NCI-H146 treated with DMSO at 0.1 percent for 48 hours (cell line): ENCODE results near the gene ZBED6.
"Not testable (repeated sequence)": the region's sequence is repeated elsewhere in the genome, so short reads cannot be mapped to it uniquely, and the experiment has no call there.

ENCODE experiments used
- DNase-seq: peaks from one replicate; lab custom pipeline; 2025; ENCODE audit not compliant: unreplicated experiment; lab: John Stamatoyannopoulos, UW

ZBED6 gene

DNA sequence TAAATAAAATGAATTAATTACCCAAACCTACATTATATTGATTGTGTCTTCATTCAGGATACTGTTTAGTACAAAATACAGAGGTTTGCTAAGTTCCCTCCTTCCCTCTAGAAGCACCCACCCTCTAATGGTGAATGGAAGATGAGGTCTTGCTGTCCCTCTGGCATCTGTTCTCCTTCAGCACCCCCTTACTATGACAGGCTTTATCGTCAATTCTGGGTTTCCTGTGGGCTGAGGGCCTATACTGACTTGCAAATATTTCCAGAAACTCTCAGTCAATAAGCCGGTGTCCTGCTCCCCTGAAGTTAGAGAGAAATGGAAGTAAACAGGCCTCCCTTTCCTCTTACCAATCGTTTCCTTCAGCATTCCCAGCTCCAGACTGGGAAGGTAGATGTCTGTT, 17.3 kb upstream of the ZBED6 start:
- DNase-seq: no peak

DNA sequence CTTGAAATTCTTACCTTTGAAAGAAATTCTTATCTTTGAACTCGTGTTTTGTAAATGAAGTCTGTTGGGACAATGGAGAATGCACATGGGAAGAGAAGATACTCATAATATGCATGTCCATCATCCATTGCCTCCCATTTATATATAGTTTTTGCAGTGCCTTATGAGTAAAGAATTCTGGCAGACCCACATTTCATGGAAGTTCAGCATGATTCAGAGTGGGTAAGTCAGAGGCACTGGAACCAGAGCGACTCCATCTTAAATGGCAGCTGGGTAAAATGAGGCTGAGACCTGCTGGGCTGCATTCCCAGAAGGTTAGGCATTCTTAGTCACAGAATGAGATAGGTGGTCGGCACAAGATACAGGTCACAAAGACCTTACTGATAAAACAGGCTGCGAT, 16.6 kb upstream of the ZBED6 start:
- no peak for DNase-seq

DNA sequence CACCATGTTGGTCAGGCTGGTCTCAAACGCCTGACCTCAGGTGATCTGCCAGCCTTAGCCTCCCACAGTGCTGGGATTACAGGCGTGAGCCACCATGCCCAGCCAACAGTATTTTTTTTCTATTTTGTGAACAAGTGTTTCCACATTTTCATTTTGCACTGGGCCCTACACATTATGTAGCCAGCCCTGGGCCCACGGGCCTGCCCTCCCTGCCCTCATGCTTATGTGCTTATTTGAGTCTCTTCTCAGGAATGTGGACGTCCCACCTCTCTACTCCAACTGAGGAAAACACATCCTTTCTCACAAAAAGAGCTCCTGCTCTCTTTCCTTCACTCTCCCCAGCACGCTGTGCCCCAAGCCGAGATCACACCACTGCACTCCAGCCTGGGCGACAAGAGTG, 13.5 kb upstream of the ZBED6 start:
- DNase-seq: no peak

GRCh38 chr1:203789966-203790365, 5.5 kb upstream of the ZBED6 start:
- DNase-seq: no peak

DNA sequence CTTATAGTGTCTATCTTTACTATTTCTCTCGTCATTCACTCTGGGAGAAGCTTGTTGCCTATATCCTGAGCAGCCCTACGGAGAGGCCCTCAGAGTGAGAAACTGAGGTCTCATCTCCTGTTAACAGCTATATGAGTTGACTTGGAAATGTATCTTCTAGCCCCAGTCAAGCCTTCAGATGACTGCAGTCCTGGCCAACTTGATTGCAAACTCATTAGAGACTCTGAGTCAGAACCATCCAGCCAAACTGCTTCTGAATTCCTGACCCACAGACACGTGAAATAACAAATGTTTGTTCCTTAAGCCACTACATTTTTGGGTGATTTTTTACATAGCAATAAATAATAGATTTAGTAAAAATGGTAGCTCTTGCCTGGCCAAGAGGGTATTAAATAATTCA, 3.9 kb upstream of the ZBED6 start:
- no peak for DNase-seq

DNA sequence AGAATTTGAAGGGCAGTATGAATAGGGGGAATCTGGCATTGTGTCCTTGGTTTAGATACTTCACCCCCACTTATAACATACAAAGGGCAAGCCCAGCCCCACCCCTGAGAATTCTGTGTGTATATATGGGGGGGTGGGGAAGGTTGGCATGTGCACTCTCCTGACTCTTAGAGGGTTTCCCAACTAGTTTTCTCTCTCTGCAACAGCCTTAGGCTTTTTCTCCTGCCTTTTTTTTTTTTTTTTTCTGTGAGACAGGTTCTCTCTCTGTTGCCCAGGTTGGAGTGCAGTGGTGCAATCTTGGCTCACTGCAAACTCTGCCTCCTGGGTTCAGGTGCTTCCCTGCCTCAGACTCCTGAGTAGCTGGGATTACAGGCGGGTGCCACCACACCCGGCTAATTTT, 2.9 kb upstream of the ZBED6 start:
- DNase-seq: no peak

DNA sequence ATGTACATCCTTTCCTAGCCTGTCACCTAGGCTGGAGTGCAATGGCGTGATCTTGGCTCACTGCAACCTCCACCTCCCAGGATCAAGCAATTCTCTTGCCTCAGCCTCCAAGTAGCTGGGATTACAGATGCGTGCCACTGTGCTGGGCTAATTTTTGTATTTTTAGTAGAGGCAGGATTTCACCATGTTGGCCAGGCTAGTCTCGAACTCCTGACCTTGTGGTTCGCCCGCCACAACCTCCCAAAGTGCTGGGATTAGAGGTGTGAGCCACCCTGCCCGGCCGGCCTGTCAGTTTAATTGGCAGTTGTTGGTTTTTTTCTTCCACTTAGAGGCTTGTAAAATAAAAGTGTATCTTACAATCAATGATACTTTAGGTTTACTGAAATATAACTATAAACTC, 1.9 kb upstream of the ZBED6 start:
- DNase-seq: not testable (repeated sequence)

DNA sequence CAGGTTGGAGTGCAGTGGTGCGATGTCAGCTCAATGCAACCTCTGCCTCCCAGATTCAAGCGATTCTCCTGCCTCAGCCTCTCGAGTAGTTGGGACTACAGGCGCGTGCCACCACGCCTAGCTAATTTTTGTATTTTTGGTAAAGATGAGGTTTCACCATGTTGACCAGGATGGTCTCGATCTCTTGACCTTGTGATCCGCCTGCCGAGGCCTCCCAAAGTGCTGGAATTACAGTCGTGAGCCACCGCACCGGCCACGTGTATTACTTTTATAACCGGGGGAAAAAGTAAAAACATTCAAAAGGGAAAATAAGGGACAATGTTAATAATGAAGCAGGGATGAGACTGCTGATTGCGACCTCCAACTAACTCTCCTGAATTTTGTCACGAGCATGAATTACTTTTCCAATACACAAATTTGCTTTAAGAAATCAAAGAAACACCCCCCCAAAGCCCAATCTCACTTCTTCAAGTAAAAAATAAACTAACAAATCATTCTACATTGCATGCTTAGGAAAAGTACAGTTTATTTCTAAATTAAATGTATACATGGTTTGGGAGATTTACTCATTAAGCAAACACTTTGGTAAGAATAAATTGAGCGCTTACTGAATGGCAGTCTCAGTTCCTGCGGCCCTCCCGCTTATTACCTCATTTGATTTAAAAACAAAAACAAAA, 521 bp upstream of the ZBED6 start:
- DNase-seq: no peak

DNA sequence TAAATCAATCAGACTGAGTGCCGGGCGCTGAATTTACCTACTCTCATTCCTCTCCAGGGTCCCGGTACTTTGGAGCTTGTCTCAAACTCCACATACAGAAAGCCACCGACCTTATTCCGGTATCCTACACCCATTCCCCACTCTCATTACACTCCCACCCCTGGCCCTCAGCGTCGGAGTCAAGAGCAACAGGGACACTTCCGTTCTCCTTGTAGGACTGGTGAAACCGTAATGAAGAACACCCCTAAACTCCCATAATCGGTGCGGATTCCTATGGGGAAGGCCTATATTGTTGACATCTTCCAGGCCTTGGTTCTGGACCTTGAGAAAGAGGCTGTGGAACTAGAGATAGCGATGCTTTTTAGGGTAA, 798 bp downstream of the ZBED6 start:
- no peak for DNase-seq

DNA sequence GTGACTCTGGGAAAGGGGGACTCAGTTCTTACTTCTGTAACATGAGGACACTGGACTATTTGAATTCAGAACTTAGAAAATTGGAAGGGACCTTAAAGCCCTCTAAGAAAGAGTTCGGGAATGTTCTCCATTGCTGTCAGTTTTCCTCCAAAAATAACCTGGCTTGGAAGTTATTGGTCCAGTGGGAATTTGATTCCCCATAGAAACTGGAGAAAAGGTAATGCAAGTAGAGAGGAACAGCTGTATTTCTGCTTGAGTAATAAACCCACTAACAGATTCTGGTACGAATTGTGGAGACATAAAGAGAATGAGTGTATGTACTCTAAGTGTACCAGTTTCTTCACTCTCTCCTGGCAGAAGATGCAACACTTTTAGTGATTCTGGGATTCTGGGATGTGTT, 1.8 kb downstream of the ZBED6 start:
- DNase-seq: no peak

DNA sequence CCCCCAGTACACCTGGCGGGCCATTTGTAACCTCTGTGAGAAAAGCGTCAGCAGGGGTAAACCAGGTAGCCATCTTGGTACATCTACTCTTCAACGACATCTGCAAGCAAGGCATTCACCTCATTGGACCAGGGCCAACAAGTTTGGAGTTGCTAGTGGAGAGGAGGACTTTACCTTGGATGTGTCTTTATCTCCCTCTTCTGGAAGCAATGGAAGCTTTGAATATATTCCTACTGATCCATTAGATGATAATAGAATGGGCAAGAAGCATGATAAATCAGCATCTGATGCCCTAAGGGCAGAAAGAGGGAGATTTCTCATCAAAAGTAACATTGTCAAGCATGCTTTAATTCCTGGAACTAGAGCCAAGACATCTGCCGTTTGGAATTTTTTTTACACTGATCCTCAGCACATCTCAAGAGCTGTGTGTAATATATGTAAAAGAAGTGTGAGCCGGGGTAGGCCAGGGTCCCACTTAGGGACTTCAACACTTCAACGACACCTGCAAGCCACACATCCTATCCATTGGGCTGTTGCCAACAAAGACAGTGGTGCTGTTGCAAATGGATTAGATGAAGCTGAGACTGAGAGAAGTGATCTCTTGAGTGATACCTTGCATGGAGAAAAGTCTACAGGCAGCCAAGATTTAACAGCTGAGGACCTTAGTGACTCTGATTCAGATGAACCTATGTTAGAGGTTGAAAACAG, 2.7 kb downstream of the ZBED6 start:
- no peak for DNase-seq

- no peak for DNase-seq
These were observed 3.7 kb downstream of the ZBED6 start for GRCh38 chr1:203799157-203799556.

DNA sequence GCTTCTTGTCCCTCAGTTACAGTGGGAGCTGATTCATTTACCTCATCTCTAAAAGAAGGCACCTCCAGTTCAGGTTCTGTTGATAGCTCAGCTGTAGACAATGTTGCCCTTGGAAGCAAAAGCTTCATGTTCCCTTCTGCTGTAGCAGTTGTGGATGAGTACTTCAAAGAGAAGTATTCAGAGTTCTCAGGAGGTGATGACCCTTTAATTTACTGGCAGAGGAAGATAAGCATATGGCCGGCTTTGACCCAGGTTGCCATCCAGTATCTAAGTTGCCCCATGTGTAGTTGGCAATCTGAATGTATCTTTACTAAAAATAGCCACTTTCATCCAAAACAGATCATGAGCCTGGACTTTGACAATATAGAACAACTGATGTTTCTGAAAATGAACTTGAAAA, 4.5 kb downstream of the ZBED6 start:
- DNase-seq: no peak

DNA sequence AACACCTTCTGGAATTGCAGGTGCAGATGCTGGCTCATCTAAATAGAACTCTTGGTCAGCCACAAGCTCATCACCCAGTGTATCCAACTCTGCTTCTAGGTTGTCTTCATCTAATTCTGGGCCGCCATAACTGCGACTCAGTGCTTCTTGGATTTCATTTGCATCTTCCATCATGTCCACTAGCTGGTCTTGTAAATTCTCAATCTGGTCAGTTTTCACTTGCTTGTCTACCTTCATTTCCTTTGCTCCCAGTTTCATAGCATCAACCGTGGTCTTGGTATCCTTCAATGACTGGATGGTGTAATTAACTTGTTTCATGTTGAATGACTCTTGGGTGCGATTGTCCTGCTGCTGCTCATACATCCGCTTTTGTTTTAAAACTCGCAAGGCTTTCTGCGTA, 10.3 kb downstream of the ZBED6 start:
- no peak for DNase-seq

GRCh38 chr1:203807196-203807595, 11.8 kb downstream of the ZBED6 start:
- DNase-seq: no peak

GRCh38 chr1:203813581-203814341, 18.3 kb downstream of the ZBED6 start:
- no peak for DNase-seq

DNA sequence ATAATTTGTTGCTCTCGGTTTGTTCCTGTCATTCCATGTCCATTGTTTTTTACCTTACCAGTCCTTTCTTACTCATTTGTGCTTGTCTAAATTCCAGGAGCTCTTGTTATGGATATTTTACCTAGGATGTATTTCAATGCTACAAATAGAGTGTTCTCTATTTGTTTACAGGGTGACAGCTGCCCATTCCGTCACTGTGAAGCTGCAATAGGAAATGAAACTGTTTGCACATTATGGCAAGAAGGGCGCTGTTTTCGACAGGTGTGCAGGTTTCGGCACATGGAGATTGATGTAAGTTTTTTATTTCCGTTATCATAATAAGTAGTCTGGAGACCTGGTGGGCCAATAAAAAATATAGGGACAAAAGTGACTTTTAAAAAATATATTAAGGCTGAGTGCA, 23.0 kb downstream of the ZBED6 start:
- DNase-seq: no peak

GRCh38 chr1:203823306-203823705, 27.9 kb downstream of the ZBED6 start:
- DNase-seq: no peak

GRCh38 chr1:203826175-203826574, 30.8 kb downstream of the ZBED6 start:
- DNase-seq: no peak

- DNase-seq: no peak
These were observed 32.6 kb downstream of the ZBED6 start for GRCh38 chr1:203828002-203828401.

GRCh38 chr1:203828503-203828902, 33.1 kb downstream of the ZBED6 start:
- DNase-seq: no peak

- DNase-seq: not testable (repeated sequence)
These were observed 33.8 kb downstream of the ZBED6 start for GRCh38 chr1:203829247-203829646.
